Ectodermal cell (in vitro differentiated cells): ENCODE results near the gene CFDP1.
"Not testable (repeated sequence)": the region's sequence is repeated elsewhere in the genome, so short reads cannot be mapped to it uniquely, and the experiment has no call there.

ENCODE experiments used
- H3K27ac ChIP-seq: 2 replicates; pipeline ENCODE4 v1.7.0; 2013; ENCODE audit warnings: mild to moderate bottlenecking, low read depth, low read length; ENCODE audit not compliant: insufficient read depth, poor library complexity, severe bottlenecking
- H3K27me3 ChIP-seq: 2 replicates; pipeline ENCODE4 v1.7.0; 2013; ENCODE audit warnings: mild to moderate bottlenecking, low read length; ENCODE audit not compliant: insufficient read depth, control insufficient read depth, poor library complexity, severe bottlenecking
- H3K36me3 ChIP-seq: one replicate; pipeline ENCODE4 v1.7.0; 2013; ENCODE audit warnings: low read length; ENCODE audit not compliant: control insufficient read depth, insufficient read depth
- H3K4me1 ChIP-seq: one replicate; pipeline ENCODE4 v1.7.0; 2013; ENCODE audit warnings: low read length; ENCODE audit not compliant: control insufficient read depth, insufficient read depth
- H3K4me3 ChIP-seq: 2 replicates; pipeline ENCODE4 v1.7.0; 2013; ENCODE audit warnings: low read depth, low read length, control low read depth; ENCODE audit not compliant: insufficient read depth
- H3K9me3 ChIP-seq: 2 replicates; pipeline ENCODE4 v1.7.0; 2013; ENCODE audit warnings: mild to moderate bottlenecking, low read length, moderate library complexity; ENCODE audit not compliant: control insufficient read depth
- WGBS, 2 experiments: methylation state at CpG; one replicate each; pipeline ENCODE4 v1.1.7; 2013; ENCODE audit warnings: missing lambda C conversion rate in 2 of 2; 5-methylcytosine and 5-hydroxymethylcytosine counted together

Gene CFDP1

GRCh38 chr16:75472908-75473877 lies 39.9 kb upstream of the CFDP1 start:
- WGBS, 2 experiments, result 94 to 95% methylated on average over 17 of the region's 17 CpGs
- H3K27me3 ChIP-seq, result no peaks in the 10 kb centered on the region
- no peaks in the 10 kb centered on the region for H3K36me3 ChIP-seq
- H3K4me3 ChIP-seq, result no peak overlapping the region
- no peaks in the 10 kb centered on the region for H3K9me3 ChIP-seq
- no peak overlapping the region for H3K27ac ChIP-seq
- no peaks in the 10 kb centered on the region for H3K4me1 ChIP-seq

GRCh38 chr16:75471723-75472633 lies 38.7 kb upstream of the CFDP1 start:
- no peak overlapping the region for H3K27ac ChIP-seq
- H3K9me3 ChIP-seq, result no peaks in the 10 kb centered on the region
- H3K4me3 ChIP-seq, result no peak overlapping the region
- WGBS, 2 experiments, result 27 to 28% methylated on average over 9 of the region's 10 CpGs
- H3K36me3 ChIP-seq, result no peaks in the 10 kb centered on the region
- no peaks in the 10 kb centered on the region for H3K4me1 ChIP-seq
- no peaks in the 10 kb centered on the region for H3K27me3 ChIP-seq

- H3K4me1 ChIP-seq, result no peaks in the 10 kb centered on the region
- H3K27ac ChIP-seq, result no peak overlapping the region
- no peaks in the 10 kb centered on the region for H3K36me3 ChIP-seq
- 85% methylated on average over 2 of the region's 2 CpGs for WGBS, 2 experiments
- peaks cover 4% of the 10 kb centered on the region for H3K27me3 ChIP-seq
- no peaks in the 10 kb centered on the region for H3K9me3 ChIP-seq
- H3K4me3 ChIP-seq, result no peak overlapping the region
These were observed 33.5 kb upstream of the CFDP1 start for GRCh38 chr16:75466760-75467159.

- Histone ChIP-seq H3K36me3 (no peaks in the 10 kb centered on the region), H3K27me3 (peaks cover 4% of the 10 kb centered on the region), H3K27ac (peak within 1 kb of the TSS; percentile 53), H3K4me3 (peak within 1 kb of the TSS; percentile 85), H3K4me1 (peaks cover 18% of the 10 kb centered on the region), H3K9me3 (no peaks in the 10 kb centered on the region)
- 0% methylated on average over 89 of the region's 89 CpGs for WGBS, 2 experiments
These were observed 31.0 kb upstream of the CFDP1 start, which contains the start of gene TMEM170A for GRCh38 chr16:75464122-75464918. TSS of gene TMEM170A (minus strand) at chr16:75464689. CDS start at chr16:75464600, 89 bp downstream.

- H3K27ac ChIP-seq, result peak overlapping the region; percentile 53
- not testable (repeated sequence) for H3K36me3 ChIP-seq, H3K27me3 ChIP-seq, H3K9me3 ChIP-seq
- peak overlapping the region; percentile 85 for H3K4me3 ChIP-seq
- peaks cover 18% of the 10 kb centered on the region for H3K4me1 ChIP-seq
- WGBS, 2 experiments, result 4 to 5% methylated on average over 38 to 39 of the region's 39 CpGs
These were observed 30.3 kb upstream of the CFDP1 start for GRCh38 chr16:75463389-75464121.

GRCh38 chr16:75462806-75463205 lies 29.5 kb upstream of the CFDP1 start:
- H3K4me3 ChIP-seq, result peak overlapping the region; percentile 85
- H3K4me1 ChIP-seq, result peaks cover 22% of the 10 kb centered on the region
- 91 to 94% methylated on average over 2 of the region's 2 CpGs for WGBS, 2 experiments
- no peak overlapping the region for H3K27ac ChIP-seq
- peaks cover 4% of the 10 kb centered on the region for H3K27me3 ChIP-seq
- H3K36me3 ChIP-seq, result no peaks in the 10 kb centered on the region
- no peaks in the 10 kb centered on the region for H3K9me3 ChIP-seq

GRCh38 chr16:75461575-75461974 lies 28.3 kb upstream of the CFDP1 start:
- Histone ChIP-seq H3K9me3 (no peaks in the 10 kb centered on the region), H3K4me1 (peaks cover 35% of the 10 kb centered on the region), H3K36me3 (no peaks in the 10 kb centered on the region), H3K27ac (no peak overlapping the region), H3K4me3 (no peak overlapping the region), H3K27me3 (peaks cover 4% of the 10 kb centered on the region)
- WGBS, 2 experiments, result 93 to 96% methylated on average over 2 of the region's 2 CpGs

GRCh38 chr16:75460446-75460845 lies 27.1 kb upstream of the CFDP1 start:
- H3K9me3 ChIP-seq, result no peaks in the 10 kb centered on the region
- no peaks in the 10 kb centered on the region for H3K36me3 ChIP-seq
- H3K4me1 ChIP-seq, result peaks cover 42% of the 10 kb centered on the region
- WGBS, 2 experiments, result 0% methylated on average over 1 of the region's 1 CpG
- peaks cover 4% of the 10 kb centered on the region for H3K27me3 ChIP-seq
- no peak overlapping the region for H3K4me3 ChIP-seq
- H3K27ac ChIP-seq, result peak overlapping the region; percentile 1

- Histone ChIP-seq H3K36me3 (no peaks in the 10 kb centered on the region), H3K4me1 (peaks cover 44% of the 10 kb centered on the region), H3K4me3 (no peak overlapping the region), H3K27ac (no peak overlapping the region), H3K27me3 (peaks cover 4% of the 10 kb centered on the region), H3K9me3 (no peaks in the 10 kb centered on the region)
- WGBS, 2 experiments, result 93% methylated on average over 4 of the region's 4 CpGs
These were observed 26.4 kb upstream of the CFDP1 start for GRCh38 chr16:75459691-75460090.
